Epithelial cell of esophagus (primary cell): Measurements from ENCODE around the gene PTGES2.

Experiments used
- DNase-seq: peaks from one replicate; pipeline ENCODE4 v3.0.0; 2010; ENCODE audit warnings: low read depth
- H3K4me3 ChIP-seq: 2 replicates; pipeline ENCODE4 v1.5.1; 2011; ENCODE audit warnings: mild to moderate bottlenecking, low read length, control low read depth
- TF ChIP-seq, protein P1 (sequence below): IDR thresholded peaks from 2 replicates; pipeline ENCODE4 v1.5.1; 2011; ENCODE audit warnings: low read depth, mild to moderate bottlenecking, low read length, control low read depth, inconsistent platforms; ENCODE audit not compliant: insufficient read depth; ENCODE audit errors: missing control alignments

The PTGES2 gene

DNA sequence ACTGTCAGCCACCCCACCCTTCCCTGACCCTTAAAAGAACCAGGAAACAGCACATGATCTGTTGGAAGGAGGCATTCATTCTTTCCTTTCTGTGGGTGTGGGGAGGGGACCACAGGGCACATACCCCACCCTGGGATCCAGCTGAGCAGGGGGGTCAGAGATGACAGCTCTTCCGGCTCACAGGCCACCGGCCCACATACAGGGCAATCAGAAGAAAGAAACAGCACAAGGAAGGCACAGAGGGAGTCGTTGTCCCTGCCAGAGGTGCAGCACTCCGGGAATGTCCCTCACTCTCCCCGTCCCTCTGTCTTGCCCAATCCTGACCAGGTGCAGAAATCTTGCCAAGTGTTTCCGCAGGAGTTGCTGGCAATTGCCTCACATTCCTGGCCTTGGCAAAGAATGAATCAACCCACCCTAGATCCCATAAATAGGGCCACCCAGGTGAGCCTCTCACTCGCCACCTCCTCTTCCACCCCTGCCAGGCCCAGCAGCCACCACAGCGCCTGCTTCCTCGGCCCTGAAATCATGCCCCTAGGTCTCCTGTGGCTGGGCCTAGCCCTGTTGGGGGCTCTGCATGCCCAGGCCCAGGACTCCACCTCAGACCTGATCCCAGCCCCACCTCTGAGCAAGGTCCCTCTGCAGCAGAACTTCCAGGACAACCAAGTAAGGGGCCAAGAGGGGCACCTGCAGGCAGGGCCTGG, 21.6 kb upstream of the PTGES2 start, which contains the start of gene LCN2:
LCN2 (plus strand) TSS at position 453 of the 701 bp plus-strand sequence; CDS start at position 526, 73 bp downstream.
- DNase-seq, result peak; percentile 93
- TF ChIP-seq, protein P1, sequence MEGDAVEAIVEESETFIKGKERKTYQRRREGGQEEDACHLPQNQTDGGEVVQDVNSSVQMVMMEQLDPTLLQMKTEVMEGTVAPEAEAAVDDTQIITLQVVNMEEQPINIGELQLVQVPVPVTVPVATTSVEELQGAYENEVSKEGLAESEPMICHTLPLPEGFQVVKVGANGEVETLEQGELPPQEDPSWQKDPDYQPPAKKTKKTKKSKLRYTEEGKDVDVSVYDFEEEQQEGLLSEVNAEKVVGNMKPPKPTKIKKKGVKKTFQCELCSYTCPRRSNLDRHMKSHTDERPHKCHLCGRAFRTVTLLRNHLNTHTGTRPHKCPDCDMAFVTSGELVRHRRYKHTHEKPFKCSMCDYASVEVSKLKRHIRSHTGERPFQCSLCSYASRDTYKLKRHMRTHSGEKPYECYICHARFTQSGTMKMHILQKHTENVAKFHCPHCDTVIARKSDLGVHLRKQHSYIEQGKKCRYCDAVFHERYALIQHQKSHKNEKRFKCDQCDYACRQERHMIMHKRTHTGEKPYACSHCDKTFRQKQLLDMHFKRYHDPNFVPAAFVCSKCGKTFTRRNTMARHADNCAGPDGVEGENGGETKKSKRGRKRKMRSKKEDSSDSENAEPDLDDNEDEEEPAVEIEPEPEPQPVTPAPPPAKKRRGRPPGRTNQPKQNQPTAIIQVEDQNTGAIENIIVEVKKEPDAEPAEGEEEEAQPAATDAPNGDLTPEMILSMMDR, result no peak

DNA sequence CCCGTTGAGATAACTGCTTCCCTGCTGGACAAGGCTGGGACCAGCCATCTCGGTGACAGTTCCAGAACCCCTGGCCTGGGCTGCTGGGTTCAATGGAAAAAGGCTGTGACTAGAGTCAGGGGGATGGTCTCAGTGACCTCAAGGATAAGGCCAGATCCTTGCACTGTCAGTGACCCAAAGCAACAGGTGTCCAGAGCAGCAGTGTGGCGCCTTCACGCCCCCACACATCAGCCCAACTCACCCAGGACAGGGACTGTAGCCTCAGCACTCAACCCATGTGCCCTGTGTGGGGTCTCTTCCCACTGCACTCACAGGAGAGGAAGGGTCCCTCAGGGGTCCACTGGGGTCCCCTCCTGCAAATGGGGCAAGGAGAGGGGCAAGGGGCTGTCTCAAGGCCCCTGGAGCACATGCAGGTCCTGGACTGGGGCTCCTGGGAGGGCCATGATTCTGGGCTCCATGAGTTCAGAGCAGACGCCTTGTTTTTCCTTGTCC, 21.0 kb upstream of the PTGES2 start:
- H3K4me3 ChIP-seq, result no peak overlapping the region
- TF ChIP-seq, protein P1, result no peak
- no peak for DNase-seq

More for the DNA sequence above, 21.6 kb upstream of the PTGES2 start, which contains the start of gene LCN2:
- H3K4me3 ChIP-seq, result no peak within 1 kb of the TSS

DNA sequence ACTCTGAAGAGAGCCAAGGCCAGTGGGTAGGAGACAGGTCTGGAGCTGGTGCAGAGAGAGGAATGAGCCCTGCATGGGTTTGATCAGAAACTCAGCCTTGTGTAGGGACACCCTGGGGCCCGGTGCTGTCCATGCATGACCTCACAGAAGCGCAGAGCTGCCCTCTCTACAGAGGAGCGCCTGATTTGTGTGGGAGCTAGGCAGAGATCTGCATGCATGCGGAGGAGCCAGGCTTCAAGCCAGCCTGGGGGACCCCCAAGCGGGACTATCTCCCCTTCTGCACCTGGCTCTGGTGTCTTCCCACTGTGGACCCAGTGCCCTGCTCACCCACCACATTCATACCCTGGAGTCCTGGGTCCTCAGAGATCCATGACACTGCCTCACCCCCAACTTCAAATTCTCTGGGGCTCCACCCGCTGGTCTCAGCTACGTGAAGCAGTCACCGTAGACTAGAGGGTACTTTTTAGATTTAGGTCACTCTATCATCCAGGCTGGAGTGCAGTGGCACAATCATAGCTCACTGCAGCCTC, 19.1 kb upstream of the PTGES2 start:
- TF ChIP-seq, protein P1, result no peak
- no peak for DNase-seq
- H3K4me3 ChIP-seq, result no peak overlapping the region

DNA sequence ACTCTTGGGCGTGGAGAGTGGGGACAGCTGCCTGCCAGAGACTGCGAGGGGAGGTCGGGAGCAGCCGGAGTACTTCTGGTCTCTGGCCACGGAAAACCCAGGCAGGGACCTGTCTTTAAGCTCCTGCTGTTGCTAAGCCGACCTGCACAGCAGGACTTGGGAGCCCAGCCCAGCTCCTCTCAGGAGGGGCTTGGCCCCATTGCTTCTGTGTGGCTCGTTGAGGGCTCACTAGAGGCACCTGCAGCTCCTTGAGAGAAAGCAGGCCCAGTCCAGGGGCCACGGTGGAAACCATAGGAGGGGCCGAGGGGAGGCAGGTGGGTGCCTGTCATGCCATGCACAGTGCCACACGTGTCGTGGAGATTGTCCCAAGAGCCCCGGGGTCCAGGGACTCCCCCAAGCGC, 18.4 kb upstream of the PTGES2 start:
- TF ChIP-seq, protein P1, result no peak
- H3K4me3 ChIP-seq, result no peak overlapping the region
- no peak for DNase-seq

DNA sequence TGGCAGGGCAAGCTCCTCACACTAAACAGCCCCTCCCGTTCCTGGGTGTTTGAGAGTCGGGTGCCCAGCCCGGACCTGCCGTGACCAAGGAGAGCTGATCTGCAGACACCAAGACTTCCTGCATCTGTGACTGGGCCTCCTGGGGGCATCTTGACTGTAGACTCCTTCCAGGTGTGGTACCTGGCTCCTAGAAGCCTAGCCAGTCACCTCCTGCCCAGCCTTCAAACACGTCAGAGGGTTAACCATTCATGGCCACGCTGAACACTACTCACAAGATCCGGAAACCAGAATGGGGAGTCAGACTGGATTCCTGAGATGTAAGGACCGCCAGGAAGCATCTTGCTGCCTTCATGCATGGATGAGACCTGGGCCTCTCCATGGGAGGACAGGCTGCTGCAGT, 18.0 kb upstream of the PTGES2 start:
- peak; percentile 99 for DNase-seq
- H3K4me3 ChIP-seq, result no peak overlapping the region
- TF ChIP-seq, protein P1, result no peak

DNA sequence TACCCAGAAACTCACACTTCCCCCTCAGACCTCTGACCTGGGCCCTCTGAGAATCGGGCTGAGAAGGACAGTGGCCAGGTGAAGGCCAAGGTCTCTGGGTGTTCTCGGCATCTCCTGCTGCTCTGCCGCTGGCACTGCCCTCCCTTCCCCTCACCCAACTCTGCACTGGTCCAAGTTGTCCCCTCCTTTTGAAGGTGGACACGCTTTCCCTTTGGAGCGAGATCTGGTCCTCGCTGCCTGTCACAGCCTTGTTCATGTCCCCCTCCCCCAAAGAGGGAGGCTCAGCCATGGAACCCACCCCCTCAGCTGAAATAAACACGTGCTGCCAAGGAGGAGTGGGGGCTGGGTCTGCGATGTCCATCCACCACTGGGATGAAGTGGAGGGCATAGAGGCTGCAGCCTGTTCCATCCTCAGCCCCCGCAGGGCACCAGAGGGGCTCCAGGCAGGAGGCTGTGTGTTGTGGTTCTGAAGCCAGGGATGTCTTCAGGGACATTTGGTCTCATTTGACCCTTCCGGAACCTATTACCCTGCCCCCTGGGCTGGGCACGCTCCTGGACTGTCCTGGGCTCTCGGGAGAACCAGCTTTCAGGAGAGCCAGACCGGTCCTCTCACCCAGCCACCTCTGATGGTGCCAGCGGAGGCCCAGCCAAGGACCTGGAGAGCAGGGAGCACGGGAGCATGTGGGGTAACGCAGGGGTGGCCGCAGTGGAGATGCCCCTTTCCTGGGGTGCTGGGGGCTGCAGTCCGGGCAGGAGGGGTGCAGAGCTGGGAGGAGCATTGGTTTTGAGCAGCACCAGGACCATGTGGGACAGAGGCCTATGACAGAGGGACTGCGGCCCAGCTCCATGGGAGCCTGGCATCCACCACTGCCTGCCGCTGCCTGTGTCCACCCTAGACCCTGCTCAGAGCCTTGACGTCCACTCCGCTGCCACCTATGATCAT, 17.0 kb upstream of the PTGES2 start:
- DNase-seq, result no peak
- TF ChIP-seq, protein P1, result no peak

More for the DNA sequence above, 17.0 kb upstream of the PTGES2 start:
- no peak overlapping the region for H3K4me3 ChIP-seq
